ENCODE data around the gene PLEKHA7.

The PLEKHA7 gene

GRCh38 chr11:16789560-16790485, 224.4 kb downstream of the PLEKHA7 start:
- TF ChIP-seq GATA1 (IDR thresholded peaks at IDR 0.05; ENCODE audit: low read depth, low read length) (no peak), POLR2A (IDR thresholded peaks at IDR 0.05; ENCODE audit: low read length) (no peak)
- DNase-seq: no peak

GRCh38 chr11:16789063-16789420, 225.2 kb downstream of the PLEKHA7 start:
- no peak for TF ChIP-seq POLR2A (IDR thresholded peaks at IDR 0.05; ENCODE audit: low read length)

GRCh38 chr11:16788141-16789062, 225.8 kb downstream of the PLEKHA7 start:
- TF ChIP-seq GATA1 (IDR thresholded peaks at IDR 0.05; ENCODE audit: low read depth, low read length): no peak
- no peak for TF ChIP-seq POLR2A (IDR thresholded peaks at IDR 0.05; ENCODE audit: low read length)
- DNase-seq: peak; percentile 59 to 78

More at GRCh38 chr11:16789063-16789420, 225.2 kb downstream of the PLEKHA7 start:
- DNase-seq: no peak

GRCh38 chr11:16787035-16787742, 227.0 kb downstream of the PLEKHA7 start:
- DNase-seq: no peak
- no peak for TF ChIP-seq GATA1 (IDR thresholded peaks at IDR 0.05; ENCODE audit: low read depth, low read length)

- TF ChIP-seq POLR2A (IDR thresholded peaks at IDR 0.05; ENCODE audit: low read length): no peak
- DNase-seq: no peak
These were observed 228.1 kb downstream of the PLEKHA7 start for GRCh38 chr11:16786131-16786530.

- TF ChIP-seq GATA1 (IDR thresholded peaks at IDR 0.05; ENCODE audit: low read depth, low read length) (no peak), POLR2A (IDR thresholded peaks at IDR 0.05; ENCODE audit: low read length) (no peak)
These were observed 228.6 kb downstream of the PLEKHA7 start for GRCh38 chr11:16785520-16786128.

GRCh38 chr11:16784666-16785065, 229.5 kb downstream of the PLEKHA7 start:
- DNase-seq: no peak
- TF ChIP-seq POLR2A (IDR thresholded peaks at IDR 0.05; ENCODE audit: low read length) (no peak), GATA1 (IDR thresholded peaks at IDR 0.05; ENCODE audit: low read depth, low read length) (no peak)

More at GRCh38 chr11:16785520-16786128, 228.6 kb downstream of the PLEKHA7 start:
- peak; percentile 51 to 71 for DNase-seq

GRCh38 chr11:16784097-16784496, 230.1 kb downstream of the PLEKHA7 start:
- no peak for TF ChIP-seq GATA1 (IDR thresholded peaks at IDR 0.05; ENCODE audit: low read depth, low read length)
- TF ChIP-seq POLR2A (IDR thresholded peaks at IDR 0.05; ENCODE audit: low read length): no peak

GRCh38 chr11:16783321-16783801, 230.9 kb downstream of the PLEKHA7 start:
- TF ChIP-seq POLR2A (IDR thresholded peaks at IDR 0.05; ENCODE audit: low read length) (no peak), GATA1 (IDR thresholded peaks at IDR 0.05; ENCODE audit: low read depth, low read length) (no peak)
- DNase-seq: no peak

More at GRCh38 chr11:16784097-16784496, 230.1 kb downstream of the PLEKHA7 start:
- no peak for DNase-seq

- no peak for DNase-seq
- TF ChIP-seq POLR2A (IDR thresholded peaks at IDR 0.05; ENCODE audit: low read length) (no peak), GATA1 (IDR thresholded peaks at IDR 0.05; ENCODE audit: low read depth, low read length) (no peak)
These were observed 232.0 kb downstream of the PLEKHA7 start for GRCh38 chr11:16781936-16782919.

- no peak for TF ChIP-seq GATA1 (IDR thresholded peaks at IDR 0.05; ENCODE audit: low read depth, low read length)
- TF ChIP-seq POLR2A (IDR thresholded peaks at IDR 0.05; ENCODE audit: low read length): no peak
- DNase-seq: no peak
These were observed 233.3 kb downstream of the PLEKHA7 start for GRCh38 chr11:16780698-16781550.
